Type B pancreatic cell (in vitro differentiated cells): Measurements from ENCODE around the gene CRYBG2. TPM values are rescaled to one million over a fixed set of nuclear protein-coding genes. Genes with fewer than 3 reads are reported as not detected.

ENCODE experiments used
- DNase-seq: peaks from one replicate; pipeline ENCODE4 v3.0.0; 2021; ENCODE audit warnings: mixed read lengths; ENCODE audit not compliant: unreplicated experiment; ENCODE audit errors: extremely low spot score
- H3K27ac Mint-ChIP-seq: 2 replicates; pipeline ENCODE4 v1.8.0; 2021; ENCODE audit warnings: mild to moderate bottlenecking, mixed read lengths
- H3K27me3 Mint-ChIP-seq: 2 replicates; pipeline ENCODE4 v1.8.0; 2021; ENCODE audit warnings: mixed read lengths
- H3K36me3 Mint-ChIP-seq: 2 replicates; pipeline ENCODE4 v1.8.0; 2021; ENCODE audit warnings: mixed read lengths
- H3K4me1 Mint-ChIP-seq: one replicate; pipeline ENCODE4 v1.8.0; 2021; ENCODE audit warnings: mixed read lengths; ENCODE audit not compliant: unreplicated experiment
- H3K4me3 Mint-ChIP-seq: 2 replicates; pipeline ENCODE4 v1.8.0; 2021; ENCODE audit warnings: mild to moderate bottlenecking, mixed read lengths
- H3K9me3 Mint-ChIP-seq: 2 replicates; pipeline ENCODE4 v1.8.0; 2021; ENCODE audit warnings: mixed read lengths
- total RNA-seq: library from RNA; stranded (reverse); gene quantifications from 2 replicates; pipeline ENCODE4 v1.2.1, GENCODE V29; 2021; ENCODE audit warnings: low replicate concordance
- TF ChIP-seq, protein P1 (sequence below): fragments of 200-600 bp; sonication (generic); conservative IDR thresholded peaks from 2 replicates; pipeline ENCODE4 v1.5.0; 2021; ENCODE audit warnings: antibody characterized with exemption, mild to moderate bottlenecking

The CRYBG2 gene
- total RNA-seq, 1 donor from 2014 or later, result 20.0 TPM

DNA sequence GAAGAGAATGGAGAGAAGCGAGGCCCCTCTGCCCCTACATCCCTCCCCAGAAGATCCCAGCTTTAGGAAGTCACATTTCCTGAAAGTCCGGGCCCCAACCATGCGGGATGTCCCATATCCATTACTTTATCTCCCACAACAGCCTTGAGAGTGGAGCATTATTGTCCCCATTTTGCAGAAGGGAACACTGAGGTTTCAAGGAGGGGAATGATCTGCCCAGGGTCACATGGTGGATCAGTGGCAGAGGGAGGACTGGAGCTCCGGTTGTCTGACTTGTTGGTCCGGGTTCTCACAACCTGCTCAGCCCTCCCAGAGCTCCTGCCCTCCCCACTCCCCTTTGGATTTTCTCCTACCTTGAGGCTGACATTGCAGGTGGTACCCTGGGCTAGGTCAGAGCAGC lies 2.2 kb upstream of the CRYBG2 start:
- H3K4me3 Mint-ChIP-seq, result peak overlapping the region; percentile 52
- peaks cover 19% of the 10 kb centered on the region for H3K4me1 Mint-ChIP-seq
- no peak for DNase-seq
- H3K9me3 Mint-ChIP-seq, result no peaks in the 10 kb centered on the region
- TF ChIP-seq, protein P1, sequence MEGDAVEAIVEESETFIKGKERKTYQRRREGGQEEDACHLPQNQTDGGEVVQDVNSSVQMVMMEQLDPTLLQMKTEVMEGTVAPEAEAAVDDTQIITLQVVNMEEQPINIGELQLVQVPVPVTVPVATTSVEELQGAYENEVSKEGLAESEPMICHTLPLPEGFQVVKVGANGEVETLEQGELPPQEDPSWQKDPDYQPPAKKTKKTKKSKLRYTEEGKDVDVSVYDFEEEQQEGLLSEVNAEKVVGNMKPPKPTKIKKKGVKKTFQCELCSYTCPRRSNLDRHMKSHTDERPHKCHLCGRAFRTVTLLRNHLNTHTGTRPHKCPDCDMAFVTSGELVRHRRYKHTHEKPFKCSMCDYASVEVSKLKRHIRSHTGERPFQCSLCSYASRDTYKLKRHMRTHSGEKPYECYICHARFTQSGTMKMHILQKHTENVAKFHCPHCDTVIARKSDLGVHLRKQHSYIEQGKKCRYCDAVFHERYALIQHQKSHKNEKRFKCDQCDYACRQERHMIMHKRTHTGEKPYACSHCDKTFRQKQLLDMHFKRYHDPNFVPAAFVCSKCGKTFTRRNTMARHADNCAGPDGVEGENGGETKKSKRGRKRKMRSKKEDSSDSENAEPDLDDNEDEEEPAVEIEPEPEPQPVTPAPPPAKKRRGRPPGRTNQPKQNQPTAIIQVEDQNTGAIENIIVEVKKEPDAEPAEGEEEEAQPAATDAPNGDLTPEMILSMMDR, result no peak
- peaks cover 38% of the 10 kb centered on the region for H3K27me3 Mint-ChIP-seq
- no peaks in the 10 kb centered on the region for H3K36me3 Mint-ChIP-seq
- peak overlapping the region; percentile 95 for H3K27ac Mint-ChIP-seq

DNA sequence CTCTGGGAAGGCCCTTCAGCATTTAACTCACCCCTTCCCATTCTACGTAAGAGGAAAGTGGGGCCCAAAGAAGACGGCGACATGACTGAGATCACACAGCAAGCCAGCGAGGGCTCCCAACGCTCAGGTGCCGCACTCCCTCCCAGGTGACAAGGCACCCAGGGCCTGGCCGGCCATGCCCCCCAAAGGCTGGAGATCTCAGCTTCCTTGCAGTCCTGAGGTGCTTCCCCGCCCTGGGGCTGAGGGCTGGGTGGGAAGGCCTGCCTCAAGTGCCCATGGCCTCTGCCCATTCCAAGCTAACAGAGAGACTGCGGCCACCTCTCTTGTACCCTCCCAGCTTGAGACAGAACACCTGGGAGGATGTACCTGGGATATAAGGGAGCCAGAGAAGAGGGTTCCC lies 1.0 kb upstream of the CRYBG2 start:
- TF ChIP-seq, protein P1, result no peak
- H3K4me1 Mint-ChIP-seq, result peaks cover 17% of the 10 kb centered on the region
- H3K27ac Mint-ChIP-seq, result peak overlapping the region; percentile 95
- H3K4me3 Mint-ChIP-seq, result no peak overlapping the region
- no peaks in the 10 kb centered on the region for H3K9me3 Mint-ChIP-seq
- peaks cover 27% of the 10 kb centered on the region for H3K27me3 Mint-ChIP-seq
- H3K36me3 Mint-ChIP-seq, result no peaks in the 10 kb centered on the region
- no peak for DNase-seq

DNA sequence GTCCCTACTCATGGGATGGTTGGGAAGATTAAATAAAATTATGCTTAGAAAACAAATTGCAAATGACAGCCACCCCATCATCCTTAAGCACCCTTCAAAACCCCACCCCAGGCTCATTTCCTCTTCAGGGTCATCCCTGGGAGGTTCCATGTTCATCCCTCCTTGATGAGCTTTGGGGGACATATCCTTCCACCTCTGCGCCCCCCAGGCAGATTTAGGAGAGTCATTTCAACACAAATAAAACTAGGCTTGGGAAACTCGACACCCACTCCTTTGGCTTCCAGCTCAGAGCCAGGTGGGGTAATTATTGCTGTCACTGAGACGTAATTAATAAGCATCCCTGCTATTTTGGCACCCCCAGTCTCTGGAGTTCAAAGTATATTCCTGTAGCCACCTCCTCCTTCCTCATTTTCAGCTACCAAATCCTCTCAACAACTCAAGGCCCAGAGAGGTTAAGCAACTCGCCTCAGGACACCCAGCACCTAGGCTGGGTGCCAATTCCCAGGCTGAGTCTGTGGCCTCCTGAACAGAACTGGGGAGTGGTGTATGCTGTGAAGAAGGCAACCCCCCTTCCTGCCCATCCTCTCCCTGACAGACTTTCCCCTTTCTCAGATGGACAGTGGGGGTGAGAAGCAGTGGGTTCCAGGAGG lies 595 bp downstream of the CRYBG2 start:
- H3K4me3 Mint-ChIP-seq, result peak overlapping the region; percentile 80
- H3K4me1 Mint-ChIP-seq, result peaks cover 21% of the 10 kb centered on the region
- H3K27ac Mint-ChIP-seq, result peak overlapping the region; percentile 95
- H3K27me3 Mint-ChIP-seq, result peaks cover 11% of the 10 kb centered on the region
- DNase-seq, result no peak
- TF ChIP-seq, protein P1, result no peak
- no peaks in the 10 kb centered on the region for H3K9me3 Mint-ChIP-seq
- no peaks in the 10 kb centered on the region for H3K36me3 Mint-ChIP-seq

DNA sequence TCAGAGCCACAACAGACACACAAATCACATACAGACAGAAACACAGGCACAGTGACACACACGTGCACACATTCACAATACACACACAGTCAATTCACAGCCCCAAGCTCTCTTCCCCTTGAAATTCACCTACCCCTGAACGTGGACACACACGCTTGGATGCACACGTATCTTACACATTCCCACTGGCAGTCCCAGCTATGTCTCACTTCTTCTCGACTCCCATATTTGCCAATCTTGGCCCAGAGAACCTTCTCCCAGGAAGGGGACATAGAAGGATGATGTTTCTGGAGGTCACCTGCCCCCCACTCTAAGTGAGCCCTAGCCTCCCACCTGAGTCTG lies 1.6 kb downstream of the CRYBG2 start:
- DNase-seq, result no peak
- peak overlapping the region; percentile 95 for H3K27ac Mint-ChIP-seq
- peaks cover 21% of the 10 kb centered on the region for H3K4me1 Mint-ChIP-seq
- no peaks in the 10 kb centered on the region for H3K36me3 Mint-ChIP-seq
- TF ChIP-seq, protein P1, result no peak
- peak overlapping the region; percentile 80 for H3K4me3 Mint-ChIP-seq
- H3K27me3 Mint-ChIP-seq, result peaks cover 5% of the 10 kb centered on the region
- H3K9me3 Mint-ChIP-seq, result no peaks in the 10 kb centered on the region

DNA sequence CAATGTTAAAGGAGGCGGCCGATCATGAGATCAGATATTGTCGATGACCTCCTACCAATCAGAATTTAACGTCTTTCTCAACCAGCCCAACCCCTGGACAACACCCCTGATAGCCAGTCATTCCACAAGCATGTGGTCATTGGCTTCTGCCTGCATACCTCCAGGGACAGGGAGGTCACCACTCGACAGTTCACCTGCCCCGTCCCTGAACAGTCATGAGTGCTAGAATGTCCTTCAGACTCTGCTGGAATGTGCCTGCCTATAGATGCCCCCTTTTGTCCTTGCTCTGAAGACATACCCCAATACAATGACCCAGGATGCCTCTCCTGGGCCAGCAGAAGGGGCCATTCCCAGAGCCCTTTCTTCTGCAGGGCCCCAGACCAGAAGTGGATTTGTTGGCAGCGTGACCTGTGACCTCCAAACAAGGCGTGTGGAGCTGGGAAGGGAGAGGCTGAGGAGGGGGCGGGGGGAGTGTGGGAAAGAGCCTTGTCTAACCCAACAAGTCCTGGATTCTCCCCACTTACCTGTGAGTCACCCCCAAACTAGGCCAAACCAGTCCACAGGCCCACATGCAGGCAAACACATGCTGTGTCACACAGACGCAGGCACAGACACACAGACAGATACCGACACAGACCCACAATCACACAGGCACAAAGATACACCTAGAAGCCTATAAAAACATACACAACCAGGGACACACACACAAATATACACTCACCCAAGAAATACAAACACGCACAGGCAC lies 2.2 kb downstream of the CRYBG2 start:
- Mint-ChIP-seq H3K4me3 (peak overlapping the region; percentile 80), H3K36me3 (no peaks in the 10 kb centered on the region), H3K27ac (peak overlapping the region; percentile 95), H3K27me3 (peaks cover 3% of the 10 kb centered on the region), H3K9me3 (no peaks in the 10 kb centered on the region), H3K4me1 (peaks cover 21% of the 10 kb centered on the region)
- DNase-seq, result no peak
- TF ChIP-seq, protein P1, result no peak
